ENCODE measurements around the gene TRDMT1. TPM values are rescaled to one million over a fixed set of nuclear protein-coding genes. Genes with fewer than 3 reads are reported as not detected.

The TRDMT1 gene
- total RNA-seq, 2 donors from 2014 or later, result 10.6 to 15.6 TPM

DNA sequence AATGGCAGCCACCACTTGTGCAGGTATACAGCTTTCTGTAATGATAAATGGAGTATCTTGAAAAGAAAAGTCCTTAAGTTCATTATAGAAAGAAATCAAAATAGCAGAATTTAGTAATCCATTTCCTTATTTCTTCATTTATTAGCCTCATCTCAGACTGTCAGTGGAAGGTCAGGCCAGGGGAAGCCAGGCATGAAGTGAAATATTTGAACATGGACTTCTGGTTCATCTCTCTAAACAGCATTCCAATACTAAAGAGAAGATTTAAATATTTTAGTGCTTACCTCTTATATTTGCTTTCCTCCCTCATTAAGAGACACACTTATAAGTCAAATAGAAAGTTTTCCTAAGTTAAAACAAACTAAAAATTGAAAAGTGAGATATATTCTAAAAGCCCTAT is 26.8 kb downstream of the TRDMT1 start:
- ATAC-seq (no peak), DNase-seq (no peak)
- no peaks in the 10 kb centered on the region for H3K9me3 ChIP-seq (ENCODE audit: control insufficient read depth, low read length, poor library complexity, severe bottlenecking)
- Mint-ChIP-seq H3K4me3 (no peak overlapping the region), H3K27me3 (no peaks in the 10 kb centered on the region), H3K4me1 (peaks cover 7% of the 10 kb centered on the region), H3K36me3 (ENCODE audit: low read depth) (peaks cover 2% of the 10 kb centered on the region), H3K27ac (peak overlapping the region; percentile 69)

DNA sequence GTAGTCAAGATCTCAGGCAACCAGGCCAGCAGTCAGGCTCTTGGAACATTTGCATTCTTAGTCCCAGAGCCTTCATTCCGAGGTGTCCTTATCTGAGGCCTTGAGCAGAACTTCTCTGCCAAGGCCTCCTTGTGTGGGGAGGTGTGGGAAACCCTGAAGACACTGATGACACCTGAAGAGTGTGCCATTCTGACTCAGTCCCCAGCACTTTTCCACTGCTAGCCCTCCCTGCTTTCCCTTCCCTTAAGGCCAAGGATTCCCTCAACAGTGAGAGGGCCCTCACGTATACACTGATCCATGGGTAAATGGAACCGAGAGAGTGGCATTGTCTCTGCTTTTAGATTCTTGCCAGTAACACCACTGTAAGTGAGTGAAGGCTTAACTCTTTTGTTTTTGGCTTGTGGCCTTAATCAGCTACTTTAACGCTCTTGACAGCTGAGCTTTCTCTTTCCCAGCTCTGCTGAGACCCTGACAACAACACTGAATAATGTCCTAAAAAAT is 30.3 kb downstream of the TRDMT1 start:
- Mint-ChIP-seq H3K4me1 (peaks cover 5% of the 10 kb centered on the region), H3K36me3 (ENCODE audit: low read depth) (peaks cover 2% of the 10 kb centered on the region)

DNA sequence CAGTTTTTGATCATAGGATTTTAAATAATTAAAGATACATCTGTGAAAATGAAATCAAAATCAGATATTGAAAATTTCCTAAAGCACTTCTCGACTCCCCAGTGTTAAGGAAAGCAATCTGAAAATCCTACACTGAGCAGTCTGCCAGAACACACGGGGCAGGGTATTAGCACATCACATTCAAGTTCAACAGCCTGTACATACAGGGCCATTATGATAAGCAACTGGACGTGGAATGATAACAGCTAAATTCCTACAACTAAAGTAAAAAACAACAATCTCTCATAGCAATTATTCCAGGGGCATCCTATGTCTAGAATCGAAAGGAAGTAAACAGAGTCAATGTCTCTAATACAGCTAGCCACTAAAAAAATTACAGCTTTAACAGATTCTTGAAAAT is 31.7 kb downstream of the TRDMT1 start:
- DNase-seq (no peak), ATAC-seq (no peak)
- H3K27ac Mint-ChIP-seq, result no peak overlapping the region
- no peak overlapping the region for H3K4me3 Mint-ChIP-seq
- no peaks in the 10 kb centered on the region for H3K27me3 Mint-ChIP-seq
- H3K36me3 Mint-ChIP-seq (ENCODE audit: low read depth), result peaks cover 2% of the 10 kb centered on the region
- H3K9me3 ChIP-seq (ENCODE audit: control insufficient read depth, low read length, poor library complexity, severe bottlenecking), result no peaks in the 10 kb centered on the region
- peaks cover 2% of the 10 kb centered on the region for H3K4me1 Mint-ChIP-seq

More for the DNA sequence above, 30.3 kb downstream of the TRDMT1 start:
- Mint-ChIP-seq H3K4me3 (no peak overlapping the region), H3K27ac (no peak overlapping the region), H3K27me3 (no peaks in the 10 kb centered on the region)
- DNase-seq (no peak), ATAC-seq (no peak)
- H3K9me3 ChIP-seq (ENCODE audit: control insufficient read depth, low read length, poor library complexity, severe bottlenecking), result no peaks in the 10 kb centered on the region

DNA sequence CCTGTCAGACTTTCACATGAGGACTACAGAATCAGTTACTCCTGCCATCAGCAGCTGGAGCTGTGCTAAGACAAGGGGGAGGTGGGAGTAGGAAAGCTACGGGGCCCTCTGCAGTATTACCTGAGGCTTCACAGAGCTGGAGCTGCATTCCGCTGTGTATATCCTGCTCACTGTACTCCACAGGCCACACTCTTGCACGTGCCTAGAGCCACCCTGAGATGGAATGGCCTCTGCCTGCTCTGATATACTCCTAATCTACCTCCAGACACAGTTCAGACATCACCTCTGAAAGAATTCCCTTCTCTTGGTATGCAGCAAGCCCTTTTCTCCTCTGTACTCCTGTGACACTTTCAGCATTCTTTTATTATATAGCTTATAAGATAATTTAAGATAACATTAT is 34.8 kb downstream of the TRDMT1 start:
- DNase-seq (no peak), ATAC-seq (no peak)
- no peak overlapping the region for H3K4me3 Mint-ChIP-seq
- peaks cover 2% of the 10 kb centered on the region for H3K36me3 Mint-ChIP-seq (ENCODE audit: low read depth)
- H3K9me3 ChIP-seq (ENCODE audit: control insufficient read depth, low read length, poor library complexity, severe bottlenecking), result no peaks in the 10 kb centered on the region
- no peaks in the 10 kb centered on the region for H3K27me3 Mint-ChIP-seq
- peaks cover 2% of the 10 kb centered on the region for H3K4me1 Mint-ChIP-seq
- no peak overlapping the region for H3K27ac Mint-ChIP-seq

DNA sequence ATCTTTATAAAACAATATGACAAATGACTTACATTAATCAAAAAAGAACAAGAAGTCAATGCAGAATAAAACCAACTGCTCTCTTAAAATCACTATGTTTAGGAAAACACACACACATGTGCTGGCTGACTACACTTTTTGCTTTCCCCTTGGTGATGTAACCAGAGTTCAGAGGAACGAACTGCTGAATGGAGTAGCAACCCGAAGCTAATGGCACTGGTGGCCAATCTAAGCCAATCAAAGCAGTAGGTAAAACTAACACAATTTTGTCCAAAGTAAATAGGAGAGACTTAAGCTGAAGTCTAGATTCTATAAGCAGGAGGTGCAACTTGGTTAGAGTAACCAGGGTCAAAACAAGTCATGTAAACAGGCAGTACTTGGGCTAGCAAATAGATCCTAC is 38.6 kb downstream of the TRDMT1 start:
- H3K27me3 Mint-ChIP-seq, result no peaks in the 10 kb centered on the region
- H3K27ac Mint-ChIP-seq, result peak overlapping the region; percentile 1
- DNase-seq (no peak), ATAC-seq (no peak)
- no peak overlapping the region for H3K4me3 Mint-ChIP-seq
- peaks cover 2% of the 10 kb centered on the region for H3K4me1 Mint-ChIP-seq
- no peaks in the 10 kb centered on the region for H3K9me3 ChIP-seq (ENCODE audit: control insufficient read depth, low read length, poor library complexity, severe bottlenecking)
- H3K36me3 Mint-ChIP-seq (ENCODE audit: low read depth), result no peaks in the 10 kb centered on the region

DNA sequence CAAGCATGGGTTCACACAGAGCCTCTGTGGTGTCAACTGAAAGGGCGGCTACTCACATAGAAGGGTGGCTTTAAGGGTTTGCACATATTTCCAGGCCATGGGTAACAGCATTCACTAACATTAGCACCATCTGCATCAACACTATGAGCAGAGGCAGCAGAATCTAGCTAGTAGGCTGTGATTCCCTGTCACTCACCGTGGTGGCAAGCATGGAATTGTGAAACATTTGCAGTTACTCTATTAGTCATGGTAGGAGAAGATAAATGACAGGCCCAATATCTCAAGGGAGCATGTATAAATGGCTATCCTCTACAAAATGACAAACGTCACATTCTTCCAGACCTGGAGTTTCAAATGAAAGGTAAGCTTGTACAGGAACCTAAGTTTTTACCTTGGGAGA is 39.7 kb downstream of the TRDMT1 start:
- H3K27ac Mint-ChIP-seq, result no peak overlapping the region
- H3K27me3 Mint-ChIP-seq, result no peaks in the 10 kb centered on the region
- no peaks in the 10 kb centered on the region for H3K36me3 Mint-ChIP-seq (ENCODE audit: low read depth)
- peaks cover under 1% of the 10 kb centered on the region for H3K4me1 Mint-ChIP-seq
- no peaks in the 10 kb centered on the region for H3K9me3 ChIP-seq (ENCODE audit: control insufficient read depth, low read length, poor library complexity, severe bottlenecking)
- H3K4me3 Mint-ChIP-seq, result no peak overlapping the region
- no peak for ATAC-seq
- DNase-seq, result no peak

DNA sequence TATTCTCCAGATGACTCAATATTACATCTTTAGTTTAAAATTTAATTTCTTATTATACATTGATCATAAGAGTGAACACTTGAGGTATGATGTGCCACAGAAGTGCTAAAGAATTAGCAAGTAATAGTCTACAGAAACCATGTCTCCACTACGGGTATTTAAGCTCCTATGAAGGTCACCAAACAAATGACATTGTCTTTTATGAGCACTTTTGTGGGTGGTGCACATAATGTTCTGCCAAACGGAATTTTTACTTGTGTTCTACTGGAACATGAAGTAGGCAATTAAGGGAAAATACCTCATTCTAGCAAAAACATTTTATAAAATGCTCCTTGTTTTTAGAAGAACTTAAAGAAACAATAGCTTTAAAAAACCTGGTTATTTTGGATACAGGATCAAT is 44.4 kb downstream of the TRDMT1 start:
- no peaks in the 10 kb centered on the region for H3K9me3 ChIP-seq (ENCODE audit: control insufficient read depth, low read length, poor library complexity, severe bottlenecking)
- Mint-ChIP-seq H3K4me3 (no peak overlapping the region), H3K36me3 (ENCODE audit: low read depth) (no peaks in the 10 kb centered on the region), H3K4me1 (no peaks in the 10 kb centered on the region), H3K27me3 (no peaks in the 10 kb centered on the region), H3K27ac (no peak overlapping the region)
- ATAC-seq (no peak), DNase-seq (no peak)

DNA sequence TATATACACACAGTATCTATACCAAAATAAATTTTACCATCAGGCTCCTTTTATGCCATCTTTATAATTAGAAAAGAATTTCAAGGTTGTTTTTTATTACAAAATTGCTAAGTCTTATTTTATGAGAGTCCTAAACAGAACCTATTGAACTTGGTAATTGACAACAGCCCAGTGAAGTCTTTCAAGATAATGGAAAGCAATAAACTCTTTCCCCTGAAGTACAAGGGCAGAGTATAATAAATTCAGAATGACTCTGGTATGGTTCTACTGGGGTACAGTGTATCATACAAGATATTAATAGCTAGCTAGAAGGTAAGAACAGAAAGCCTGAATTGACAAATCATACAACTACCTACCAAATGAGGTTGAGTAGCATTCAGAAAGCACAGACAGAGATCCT is 45.6 kb downstream of the TRDMT1 start:
- Mint-ChIP-seq H3K4me3 (no peak overlapping the region), H3K27ac (peak overlapping the region; percentile 8), H3K4me1 (no peaks in the 10 kb centered on the region), H3K27me3 (no peaks in the 10 kb centered on the region), H3K36me3 (ENCODE audit: low read depth) (peaks cover 2% of the 10 kb centered on the region)
- ATAC-seq (no peak), DNase-seq (no peak)
- no peaks in the 10 kb centered on the region for H3K9me3 ChIP-seq (ENCODE audit: control insufficient read depth, low read length, poor library complexity, severe bottlenecking)

DNA sequence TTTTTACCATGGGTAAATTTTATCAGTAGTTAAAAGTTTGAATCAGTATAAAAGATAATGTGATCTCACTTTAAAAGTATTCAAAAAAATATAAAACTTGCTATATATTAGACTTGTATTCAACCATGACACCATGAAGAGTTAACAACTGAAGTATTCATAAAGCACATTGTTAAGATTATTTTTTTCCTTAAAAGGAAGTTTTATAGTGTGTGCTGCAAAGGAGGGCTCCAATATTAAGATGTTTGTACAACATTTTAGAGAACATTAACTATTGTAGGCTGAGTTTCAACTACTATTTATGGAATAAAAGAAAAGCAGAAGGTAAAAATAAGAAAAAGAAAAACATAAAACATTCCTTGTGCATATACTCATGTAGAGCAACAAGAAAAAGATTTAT is 47.4 kb downstream of the TRDMT1 start:
- Mint-ChIP-seq H3K36me3 (ENCODE audit: low read depth) (peaks cover 2% of the 10 kb centered on the region), H3K4me1 (no peaks in the 10 kb centered on the region), H3K4me3 (no peak overlapping the region), H3K27me3 (no peaks in the 10 kb centered on the region), H3K27ac (no peak overlapping the region)
- no peak for DNase-seq
- H3K9me3 ChIP-seq (ENCODE audit: control insufficient read depth, low read length, poor library complexity, severe bottlenecking), result no peaks in the 10 kb centered on the region
- ATAC-seq, result no peak

DNA sequence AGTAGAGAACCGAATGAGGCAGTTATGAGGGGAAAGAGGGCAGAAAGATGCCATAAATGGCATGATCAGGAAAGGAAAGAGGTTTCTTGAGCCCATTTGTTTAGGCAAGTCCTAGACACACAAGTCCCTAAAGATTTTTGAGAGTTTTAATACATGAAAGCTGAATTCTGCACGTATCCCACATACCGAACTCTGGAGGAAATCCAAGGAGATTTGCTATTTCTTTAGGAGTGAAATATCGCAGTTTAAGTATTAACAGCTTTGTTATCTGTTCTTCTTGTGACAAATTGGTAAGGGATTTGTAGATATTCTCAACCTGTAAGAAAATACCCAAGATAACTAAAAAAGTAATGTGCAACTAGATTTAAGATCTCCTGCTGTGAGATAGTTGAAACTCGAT is 48.2 kb downstream of the TRDMT1 start:
- Mint-ChIP-seq H3K4me3 (no peak overlapping the region), H3K36me3 (ENCODE audit: low read depth) (peaks cover 2% of the 10 kb centered on the region), H3K27me3 (no peaks in the 10 kb centered on the region), H3K4me1 (no peaks in the 10 kb centered on the region), H3K27ac (no peak overlapping the region)
- no peak for ATAC-seq
- no peak for DNase-seq
- H3K9me3 ChIP-seq (ENCODE audit: control insufficient read depth, low read length, poor library complexity, severe bottlenecking), result no peaks in the 10 kb centered on the region

DNA sequence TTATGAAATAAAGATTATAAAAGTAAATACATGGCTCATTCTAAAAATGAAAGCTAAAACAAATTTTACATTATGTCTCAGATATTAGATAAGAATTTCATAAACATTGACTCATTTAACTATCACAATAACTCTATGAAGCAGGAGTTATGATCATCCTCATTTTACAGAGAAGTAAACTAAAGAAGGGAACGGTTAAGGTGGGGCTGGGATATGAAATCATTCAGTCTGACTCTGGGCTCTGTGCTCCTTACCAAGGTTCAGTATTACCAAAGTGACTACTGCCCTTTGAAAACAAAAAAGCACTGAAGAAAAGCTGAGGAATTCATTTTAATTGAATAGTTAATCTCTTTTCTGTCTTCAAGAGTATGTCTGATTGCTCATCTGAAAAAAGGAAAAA is 49.8 kb downstream of the TRDMT1 start:
- no peaks in the 10 kb centered on the region for H3K4me1 Mint-ChIP-seq
- H3K27ac Mint-ChIP-seq, result no peak overlapping the region

DNA sequence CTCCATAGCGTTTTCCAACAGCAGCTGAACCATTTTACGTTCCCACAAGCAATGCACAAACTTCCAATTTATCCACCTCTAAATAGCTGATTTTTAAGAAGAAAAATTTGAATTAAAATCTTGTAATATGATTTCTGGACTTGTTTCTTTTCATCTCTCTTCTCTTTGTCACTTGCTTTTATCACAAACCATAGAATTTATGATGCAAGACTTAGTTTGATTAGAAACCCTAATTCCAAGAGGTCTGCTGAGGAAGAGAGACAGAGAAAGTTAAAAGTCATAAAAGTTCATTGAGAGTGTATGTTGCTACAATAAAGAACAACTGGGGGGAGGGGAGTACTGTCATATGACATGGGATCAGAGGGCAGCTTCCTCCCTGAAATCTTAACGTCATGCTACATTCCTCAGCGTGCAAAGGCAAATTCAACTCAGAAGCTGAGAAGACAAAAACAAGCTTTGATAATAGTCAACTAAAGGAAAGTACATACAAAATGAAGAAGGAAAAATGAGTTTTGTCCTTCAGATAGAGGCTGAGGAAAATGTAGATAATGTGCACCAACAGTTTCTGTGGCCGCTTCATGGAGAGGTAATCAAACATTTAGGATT is 53.5 kb downstream of the TRDMT1 start:
- Mint-ChIP-seq H3K27me3 (no peaks in the 10 kb centered on the region), H3K4me3 (no peak overlapping the region), H3K36me3 (ENCODE audit: low read depth) (peaks cover 5% of the 10 kb centered on the region), H3K27ac (no peak overlapping the region), H3K4me1 (peaks cover 6% of the 10 kb centered on the region)
- H3K9me3 ChIP-seq (ENCODE audit: control insufficient read depth, low read length, poor library complexity, severe bottlenecking), result no peaks in the 10 kb centered on the region
- DNase-seq, result no peak
- ATAC-seq, result no peak

More for the DNA sequence above, 49.8 kb downstream of the TRDMT1 start:
- Mint-ChIP-seq H3K4me3 (no peak overlapping the region), H3K27me3 (no peaks in the 10 kb centered on the region), H3K36me3 (ENCODE audit: low read depth) (peaks cover 5% of the 10 kb centered on the region)
- ATAC-seq (no peak), DNase-seq (no peak)
- no peaks in the 10 kb centered on the region for H3K9me3 ChIP-seq (ENCODE audit: control insufficient read depth, low read length, poor library complexity, severe bottlenecking)

DNA sequence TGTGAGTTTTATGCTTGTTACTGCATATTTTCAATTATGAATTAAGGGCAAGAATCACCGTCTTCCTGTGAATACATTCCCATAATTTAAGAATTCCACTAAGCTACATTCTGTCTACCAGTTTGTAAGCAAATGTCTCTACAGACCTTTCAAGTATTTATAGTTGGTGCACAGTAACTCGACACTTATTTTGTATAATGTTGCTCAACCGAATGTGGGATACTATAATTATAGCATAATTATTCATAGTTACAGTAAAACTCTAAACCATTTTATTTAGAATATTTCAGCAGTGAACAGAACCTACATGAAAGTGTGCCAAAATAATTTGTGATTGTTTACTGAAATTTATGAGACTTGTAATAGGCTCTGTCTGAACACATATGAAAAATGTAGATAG is 54.6 kb downstream of the TRDMT1 start:
- Mint-ChIP-seq H3K27ac (no peak overlapping the region), H3K4me1 (peaks cover 6% of the 10 kb centered on the region), H3K36me3 (ENCODE audit: low read depth) (peaks cover 5% of the 10 kb centered on the region), H3K27me3 (no peaks in the 10 kb centered on the region), H3K4me3 (no peak overlapping the region)
- ATAC-seq (no peak), DNase-seq (no peak)
- no peaks in the 10 kb centered on the region for H3K9me3 ChIP-seq (ENCODE audit: control insufficient read depth, low read length, poor library complexity, severe bottlenecking)

DNA sequence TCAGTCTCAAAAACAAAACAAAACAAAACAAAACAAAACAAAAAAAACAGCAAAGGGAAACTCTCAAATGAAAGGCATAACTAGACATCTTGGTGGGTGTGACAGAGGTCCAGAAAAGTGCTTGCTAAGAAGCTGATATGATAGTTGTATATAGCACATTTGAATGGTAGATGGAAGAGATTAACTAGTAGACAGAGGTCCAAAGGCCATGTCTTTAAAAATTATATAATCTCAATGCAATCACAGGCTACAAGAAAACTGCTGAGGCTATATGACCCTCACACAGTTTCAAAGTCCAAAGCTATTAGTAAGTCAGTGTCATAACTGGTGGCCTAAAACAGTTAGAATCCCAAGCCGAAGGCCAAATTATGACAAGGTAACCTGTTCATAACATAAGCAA is 56.2 kb downstream of the TRDMT1 start:
- Mint-ChIP-seq H3K4me1 (peaks cover 6% of the 10 kb centered on the region), H3K27ac (no peak overlapping the region), H3K4me3 (no peak overlapping the region), H3K36me3 (ENCODE audit: low read depth) (peaks cover 4% of the 10 kb centered on the region), H3K27me3 (no peaks in the 10 kb centered on the region)
- DNase-seq (no peak), ATAC-seq (no peak)
- H3K9me3 ChIP-seq (ENCODE audit: control insufficient read depth, low read length, poor library complexity, severe bottlenecking), result no peaks in the 10 kb centered on the region
